ENCODE measurements around the gene PDZRN3. TPM values are rescaled to one million over a fixed set of nuclear protein-coding genes. Genes with fewer than 3 reads are reported as not detected.

Gene PDZRN3
- total RNA-seq, 1 experiment from 2014 or later = not detected

- no TSS peak for BruUV-seq (replicated peaks)
- H3K27ac ChIP-seq (ENCODE audit: low read length) = no peak overlapping the region
- CTCF ChIA-PET = no interaction called here
- H3K4me1 ChIP-seq (ENCODE audit: control insufficient read depth, insufficient read depth, low read length) = no peaks in the 10 kb centered on the region
- intact Hi-C loops (cut with micrococcal nuclease; ENCODE audit: unreplicated experiment) (no loop called here), in situ Hi-C loops (cut with HindIII; ENCODE audit: low pct_unique_long_range_greater_than_20kb, low sequenced_read_pairs) (no loop called here)
- ATAC-seq (no peak), DNase-seq (ENCODE audit: low read depth, low spot score) (no peak)
- no peaks in the 10 kb centered on the region for H3K36me3 ChIP-seq (ENCODE audit: control insufficient read depth, insufficient read depth, low read length)
- POLR2A ChIA-PET = no interaction called here
- no peaks in the 10 kb centered on the region for H3K9me3 ChIP-seq (ENCODE audit: control insufficient read depth, insufficient read depth, low read depth, low read length)
- H3K4me3 ChIP-seq (ENCODE audit: low read depth in 2 of 2, low read length in 2 of 2) = no peak overlapping the region
- H3K27me3 ChIP-seq (ENCODE audit: control insufficient read depth, insufficient read depth, low read length) = no peaks in the 10 kb centered on the region; the same call in 1 of the 2 replicates
- no peak for TF ChIP-seq SIN3A (IDR thresholded peaks at IDR 0.05; ENCODE audit: borderline replicate concordance, insufficient read depth, low read depth, low read length)
- TF ChIP-seq TCF7L2 (IDR thresholded peaks at IDR 0.05; ENCODE audit: low read depth, low read length) = no peak
- no peak for TF ChIP-seq CTCF (IDR thresholded peaks at IDR 0.05)
- no peak for TF ChIP-seq POLR2AphosphoS5 (IDR thresholded peaks at IDR 0.05; ENCODE audit: low read depth, low read length)
- no peak for TF ChIP-seq REST (IDR thresholded peaks at IDR 0.05; ENCODE audit: insufficient read depth in 1 of 2, low read depth in 2 of 2, low read length in 1 of 2)
Measured at GRCh38 chr3:73558727-73559075, 66.0 kb downstream of the PDZRN3 start.

GRCh38 chr3:73557986-73558726 lies 66.6 kb downstream of the PDZRN3 start:
- ChIA-PET CTCF (no interaction called here), POLR2A (no interaction called here)
- no peak overlapping the region for H3K27ac ChIP-seq (ENCODE audit: low read length)
- ATAC-seq (no peak), DNase-seq (ENCODE audit: low read depth, low spot score) (no peak)
- TF ChIP-seq TCF7L2 (IDR thresholded peaks at IDR 0.05; ENCODE audit: low read depth, low read length) (no peak), SIN3A (IDR thresholded peaks at IDR 0.05; ENCODE audit: borderline replicate concordance, insufficient read depth, low read depth, low read length) (no peak), CTCF (IDR thresholded peaks at IDR 0.05) (no peak), POLR2AphosphoS5 (IDR thresholded peaks at IDR 0.05; ENCODE audit: low read depth, low read length) (no peak), REST (IDR thresholded peaks at IDR 0.05; ENCODE audit: insufficient read depth in 1 of 2, low read depth in 2 of 2, low read length in 1 of 2) (no peak)
- intact Hi-C loops (cut with micrococcal nuclease; ENCODE audit: unreplicated experiment) (no loop called here), in situ Hi-C loops (cut with HindIII; ENCODE audit: low pct_unique_long_range_greater_than_20kb, low sequenced_read_pairs) (no loop called here)
- no TSS peak for BruUV-seq (replicated peaks)
- H3K4me1 ChIP-seq (ENCODE audit: control insufficient read depth, insufficient read depth, low read length) = no peaks in the 10 kb centered on the region
- no peak overlapping the region for H3K4me3 ChIP-seq (ENCODE audit: low read depth in 2 of 2, low read length in 2 of 2)
- no peaks in the 10 kb centered on the region for H3K9me3 ChIP-seq (ENCODE audit: control insufficient read depth, insufficient read depth, low read depth, low read length)
- no peaks in the 10 kb centered on the region; the same call in 1 of the 2 replicates for H3K27me3 ChIP-seq (ENCODE audit: control insufficient read depth, insufficient read depth, low read length)
- no peaks in the 10 kb centered on the region for H3K36me3 ChIP-seq (ENCODE audit: control insufficient read depth, insufficient read depth, low read length)
